PC-3 (cell line): Measurements from ENCODE around the gene RPL6.

ENCODE experiments used
- CTCF ChIP-seq: fragments of 300-600 bp; sonication (generic); conservative IDR thresholded peaks from 2 replicates; pipeline ENCODE4 v1.5.1; 2017; ENCODE audit warnings: antibody characterized with exemption, low read depth, mild to moderate bottlenecking, low read length
- EZH2 ChIP-seq: fragments of 300-600 bp; sonication (generic); IDR thresholded peaks from one replicate; pipeline ENCODE4 v1.6.1; 2017; ENCODE audit warnings: antibody characterized with exemption, mild to moderate bottlenecking, low read length; ENCODE audit not compliant: unreplicated experiment

- no peak; the same call in 1 of the 2 replicates for TF ChIP-seq CTCF
- TF ChIP-seq EZH2: no peak
Observed at GRCh38 chr12:112419297-112420133, 10.1 kb upstream of the RPL6 start.
